Endometrium (tissue), 2 donors: ENCODE results near the gene IFT43.
A peak's percentile ranks its signal among the peaks of the same experiment; 100 is the strongest.

Source experiments
- FAIRE-seq: peaks from 2 replicates; lab custom pipeline; 2012; peaks lifted over from hg19 to GRCh38; lab: Jason Lieb, UNC
- donor health status: control.
- donor health status: control.

Gene IFT43

DNA sequence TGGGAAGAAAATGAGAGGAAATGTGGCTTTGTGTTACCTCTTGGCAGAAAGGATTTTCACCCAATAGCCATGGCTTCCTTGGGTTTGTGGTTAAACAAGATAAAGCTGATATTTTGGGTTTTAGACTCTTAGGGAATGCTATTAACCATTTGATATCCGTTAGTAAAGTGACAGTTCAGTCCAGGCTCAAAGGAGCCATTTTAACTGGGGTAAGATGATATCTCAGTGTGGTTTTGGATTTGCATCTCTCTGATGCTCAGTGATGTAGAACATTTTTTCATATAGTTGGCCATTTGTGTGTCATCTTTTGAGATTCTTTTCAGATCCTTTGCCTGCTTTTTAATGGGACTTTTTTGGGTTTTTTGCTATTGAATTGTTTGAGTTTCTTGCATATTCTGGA is 30.1 kb downstream of the IFT43 start:
- no peak for FAIRE-seq

DNA sequence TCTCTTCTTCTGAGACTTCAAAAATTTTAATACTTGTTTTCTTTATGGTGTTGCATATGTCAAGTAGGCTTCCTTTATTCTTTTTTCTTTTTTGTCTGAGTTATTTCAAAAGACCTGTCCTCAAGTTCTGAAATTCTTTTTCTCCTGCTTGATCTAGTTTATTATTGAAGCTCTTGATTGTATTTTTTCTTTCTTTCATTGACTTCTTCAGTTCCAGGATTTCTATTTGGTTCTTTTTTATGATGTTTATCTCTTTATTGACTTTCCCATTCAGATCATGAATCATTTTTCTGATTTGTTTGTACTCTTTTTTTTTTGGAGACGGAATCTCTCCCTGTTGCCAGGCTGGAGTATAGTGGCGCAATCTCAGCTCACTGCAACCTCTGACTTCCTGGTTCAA is 34.1 kb downstream of the IFT43 start:
- no peak for FAIRE-seq

DNA sequence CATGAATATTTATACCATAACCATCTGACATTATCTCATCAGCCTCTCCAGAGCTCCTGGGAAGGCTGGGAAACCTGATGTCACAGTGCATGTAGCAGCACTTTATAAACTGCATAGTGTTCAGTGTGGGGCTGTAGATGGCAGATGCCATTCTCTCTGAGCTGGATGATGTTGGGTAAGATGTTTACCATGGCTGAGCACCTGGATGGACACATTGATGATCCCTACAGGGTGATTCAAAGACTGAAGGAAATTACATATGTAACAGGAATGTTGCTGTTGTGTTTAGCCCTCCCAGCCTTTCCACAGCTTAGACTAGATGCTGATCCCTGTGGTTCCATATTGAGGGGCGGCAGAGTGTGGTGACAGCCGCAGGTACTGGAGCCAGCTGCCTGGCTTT is 37.4 kb downstream of the IFT43 start:
- no peak for FAIRE-seq

DNA sequence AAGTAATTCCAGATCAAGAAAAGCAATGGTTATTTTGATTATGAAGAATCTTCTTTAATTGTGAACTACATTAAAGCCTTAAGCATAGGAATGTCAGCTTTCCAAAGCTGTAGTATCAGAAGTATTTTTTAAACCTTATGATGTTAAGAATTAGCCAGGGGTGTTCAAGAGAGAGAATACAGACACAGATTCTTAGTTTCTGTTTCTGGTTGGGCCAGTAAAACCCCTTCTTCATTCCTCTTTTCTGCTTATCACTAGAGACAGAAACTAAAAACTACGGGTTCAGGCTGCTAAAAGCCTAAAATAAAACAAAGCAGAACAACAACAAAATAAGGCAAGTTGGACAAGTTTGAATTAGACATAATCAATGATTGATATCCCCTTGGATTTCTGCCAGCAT is 38.2 kb downstream of the IFT43 start:
- FAIRE-seq: no peak

DNA sequence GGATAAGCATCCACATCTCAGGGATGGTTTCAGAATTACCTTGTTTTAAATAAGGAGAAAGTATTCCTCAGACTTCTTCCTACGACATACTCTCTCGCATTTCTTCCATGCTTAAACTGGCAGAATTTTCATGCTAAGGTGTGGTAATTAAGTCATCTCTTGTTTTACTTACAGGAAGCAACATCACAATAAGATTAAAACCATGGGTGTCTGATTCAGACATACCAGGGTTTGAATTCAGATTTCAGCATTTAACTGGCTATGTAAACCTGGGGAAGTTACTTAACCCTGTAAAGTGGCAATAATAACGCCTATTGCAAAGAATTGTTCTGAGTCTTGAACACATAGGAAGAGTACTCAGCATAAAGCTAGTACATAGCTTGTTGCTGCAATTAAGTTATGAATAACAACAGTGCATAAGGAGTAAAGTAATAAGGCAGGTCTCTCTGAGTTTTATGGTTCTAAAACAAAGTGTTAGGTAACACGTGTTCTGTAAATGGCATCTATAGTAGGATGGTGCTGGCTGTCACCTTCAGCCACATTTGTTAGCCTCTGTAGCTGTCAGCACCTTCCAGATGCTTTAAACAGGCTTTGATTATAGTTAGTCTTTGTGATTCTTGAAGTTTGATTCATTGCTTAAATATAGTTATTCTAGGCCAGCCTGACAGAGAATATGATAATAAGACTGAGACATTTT is 38.8 kb downstream of the IFT43 start:
- no peak for FAIRE-seq

DNA sequence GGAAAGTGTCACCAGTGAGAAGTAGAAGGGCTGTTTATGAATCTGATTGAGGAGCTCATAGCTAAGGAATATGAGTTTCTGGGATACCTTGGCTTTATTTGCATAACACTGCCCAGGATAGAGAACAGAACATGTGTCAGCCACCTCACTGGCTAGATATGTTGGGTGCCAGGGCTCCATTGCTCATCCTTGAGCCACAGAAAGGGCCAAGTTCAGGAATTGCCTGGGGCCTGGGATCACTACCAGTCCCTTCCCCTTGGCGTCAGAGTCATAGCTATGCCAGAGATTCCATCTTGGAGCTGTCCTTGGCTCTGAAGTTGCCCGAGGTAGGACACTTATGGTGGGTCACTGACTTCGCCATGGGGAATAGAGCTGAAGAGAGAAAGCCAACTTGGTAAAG is 49.0 kb downstream of the IFT43 start:
- no peak for FAIRE-seq

DNA sequence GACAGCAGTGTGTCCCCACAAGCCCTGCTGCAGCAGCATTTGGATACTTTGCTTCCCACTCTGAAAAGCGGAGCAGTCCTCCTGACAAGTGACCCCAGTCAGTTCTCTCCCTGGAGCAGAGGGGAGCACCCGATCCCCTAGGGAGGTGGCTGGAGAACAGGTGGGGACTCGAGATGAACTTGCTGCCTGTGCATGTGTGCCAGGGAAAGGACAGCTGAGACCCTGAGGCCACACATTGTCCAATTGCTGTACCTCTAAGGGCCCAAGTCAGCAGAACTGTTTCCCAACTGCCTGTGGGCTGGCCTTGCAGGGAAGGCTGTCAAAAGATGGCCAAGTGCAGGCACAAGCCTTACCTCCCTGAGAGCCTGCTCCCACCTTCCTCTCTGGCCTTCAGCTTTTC is 55.1 kb downstream of the IFT43 start:
- FAIRE-seq: no peak

DNA sequence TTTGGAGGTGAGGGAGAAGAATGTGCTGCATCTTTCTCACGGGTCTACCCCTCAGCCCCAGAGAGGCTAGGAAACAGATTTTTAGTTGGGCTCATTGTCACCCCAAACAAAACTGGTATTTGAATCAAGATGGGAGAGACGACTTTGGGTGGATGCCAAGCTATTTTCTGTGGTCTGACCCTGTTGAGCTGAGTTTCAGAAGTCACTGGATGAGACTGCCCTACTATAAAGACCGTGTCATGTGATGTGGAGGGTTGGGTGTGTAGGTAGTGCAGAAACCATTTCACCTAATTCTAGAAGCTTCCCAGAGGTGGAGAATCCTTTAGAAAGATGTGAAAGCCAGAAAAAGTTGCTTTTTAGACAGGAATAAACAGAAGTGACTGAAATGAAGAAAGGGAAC is 60.2 kb downstream of the IFT43 start:
- no peak for FAIRE-seq

DNA sequence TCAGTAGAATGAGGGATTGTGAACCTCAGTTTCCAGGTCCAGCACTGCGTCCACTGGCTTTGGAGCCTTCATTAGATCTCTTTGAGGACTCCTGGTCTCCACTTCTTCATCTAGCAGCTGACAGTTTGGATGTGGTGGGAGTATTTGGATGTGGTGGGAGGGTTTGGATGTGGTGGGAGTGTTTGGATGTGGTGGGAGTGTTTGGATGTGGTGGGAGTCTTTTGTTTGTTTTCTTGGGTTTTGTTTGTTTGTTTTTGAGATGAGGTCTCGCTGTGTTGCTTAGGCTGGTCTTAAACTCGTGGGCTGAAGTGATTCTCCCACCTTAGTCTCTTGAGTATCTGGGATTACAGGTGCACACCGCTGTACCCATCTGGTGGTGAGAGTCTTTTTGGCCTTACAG is 64.7 kb downstream of the IFT43 start:
- FAIRE-seq: no peak

DNA sequence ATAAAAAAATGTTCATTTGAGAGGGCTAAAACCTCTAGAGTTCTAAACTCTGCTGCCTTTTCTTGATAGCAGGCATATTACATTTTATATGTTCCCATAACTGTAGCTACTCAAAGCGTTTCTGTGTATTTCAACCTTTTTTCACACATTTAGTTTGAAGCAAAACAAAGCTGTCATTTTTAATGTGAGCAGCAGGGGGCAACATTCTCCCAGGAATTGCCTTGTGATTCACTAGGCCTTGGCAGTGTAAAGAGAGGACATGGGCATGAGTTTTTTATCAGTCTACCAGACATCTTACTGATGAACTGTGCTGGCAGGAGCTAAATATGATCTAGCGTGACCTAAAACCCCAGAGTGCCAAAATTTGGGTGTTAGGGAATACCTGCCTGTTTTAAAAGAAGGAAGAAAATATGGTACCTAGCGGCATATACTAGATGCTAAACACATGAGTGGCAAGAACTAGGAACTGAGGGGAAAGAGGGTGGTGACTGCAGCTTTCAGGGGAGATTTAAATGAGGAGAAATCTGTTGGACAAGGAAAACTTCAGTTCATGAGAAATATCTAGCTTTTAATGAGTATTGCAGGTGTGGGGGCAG is 65.3 kb downstream of the IFT43 start:
- FAIRE-seq: peak; percentile 89

DNA sequence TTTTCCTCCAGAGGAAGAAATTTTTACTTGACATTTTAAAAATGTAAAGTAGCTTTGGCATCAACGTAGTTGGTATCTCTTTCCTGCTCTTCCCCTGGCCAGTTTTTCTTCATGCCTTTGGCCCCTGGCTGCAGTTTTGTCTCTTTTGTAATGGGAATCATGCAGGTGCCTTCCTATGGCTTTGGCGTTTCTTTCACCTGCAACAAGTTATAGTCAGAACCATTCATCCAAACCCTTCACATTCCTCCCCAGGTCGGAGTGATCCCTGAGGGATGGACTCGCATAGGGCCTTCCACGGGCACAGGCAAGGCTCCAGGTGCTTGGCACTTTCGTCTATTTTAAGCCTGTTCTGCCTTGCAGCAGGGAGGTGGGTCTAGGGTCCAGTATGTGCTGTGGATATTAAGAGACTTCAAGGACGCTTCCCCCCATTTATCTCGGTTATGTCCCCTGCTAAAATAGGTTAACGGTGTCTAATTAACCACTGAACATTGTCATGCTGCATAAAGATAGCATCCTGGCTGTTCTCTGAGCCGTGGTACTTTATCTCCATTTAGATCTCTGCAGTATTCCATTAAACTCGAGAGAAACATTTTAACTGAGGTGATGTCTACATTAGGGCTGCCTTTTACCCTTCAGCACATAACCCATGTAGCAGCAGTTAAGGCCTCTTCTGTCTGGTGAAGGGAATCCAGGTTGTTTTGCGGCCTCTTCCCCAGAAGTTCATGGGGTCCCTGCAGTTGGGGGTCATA is 66.3 kb downstream of the IFT43 start:
- no peak for FAIRE-seq

DNA sequence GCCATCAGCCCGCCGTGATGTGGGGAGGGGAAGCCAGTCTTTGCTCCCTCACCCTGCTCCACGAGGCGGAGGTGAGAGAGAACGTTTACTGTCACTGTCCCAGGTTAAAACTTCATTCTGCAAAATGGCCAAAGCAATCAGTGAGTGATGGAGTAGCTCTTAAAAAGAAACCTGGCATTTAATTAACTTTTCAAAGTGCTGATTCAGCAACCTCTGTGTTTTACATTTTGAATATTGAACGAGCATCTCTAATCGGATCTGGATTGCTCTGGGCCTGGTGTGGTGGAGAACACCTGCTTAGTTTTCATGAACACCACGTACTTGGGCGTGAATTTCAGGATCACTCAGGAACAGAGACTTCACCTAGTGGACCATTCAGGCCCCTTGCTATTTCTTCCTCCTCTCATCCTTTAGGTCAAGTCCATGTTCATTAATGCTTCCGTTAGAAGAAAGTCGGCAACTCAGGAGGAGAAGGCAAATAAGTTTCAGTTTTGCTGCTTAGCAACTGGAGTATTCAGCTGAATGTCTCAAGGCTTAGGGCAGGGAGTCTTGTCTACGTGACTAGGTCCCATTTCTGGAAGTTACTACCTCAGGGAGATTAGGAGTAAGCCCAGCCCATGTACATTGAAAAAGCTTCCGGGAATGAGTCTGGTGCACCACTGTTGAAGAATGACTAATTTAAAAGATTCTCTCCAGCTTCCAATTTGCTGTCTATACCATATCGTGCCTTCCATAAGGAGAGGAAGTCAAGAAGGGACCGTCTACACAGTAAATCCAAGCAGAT is 68.2 kb downstream of the IFT43 start:
- FAIRE-seq: no peak

DNA sequence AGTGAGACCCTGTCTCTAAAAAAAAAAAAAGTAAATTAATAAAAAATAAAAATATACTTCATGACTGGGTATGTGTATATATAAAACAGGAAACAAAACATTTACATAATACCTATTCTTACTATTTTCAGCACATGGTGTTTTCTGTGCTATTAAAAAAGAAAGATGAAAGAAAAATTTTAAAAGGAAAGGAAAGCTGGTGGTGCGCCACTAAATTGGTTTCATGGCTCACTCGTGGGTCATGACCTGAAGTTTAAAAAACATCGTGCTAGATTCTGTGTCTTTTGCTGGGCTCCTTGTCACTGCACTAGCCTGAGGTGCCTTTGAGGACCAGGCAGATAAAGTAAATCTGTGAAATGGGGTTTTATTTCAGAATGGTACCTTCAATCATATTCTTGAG is 69.8 kb downstream of the IFT43 start:
- no peak for FAIRE-seq

DNA sequence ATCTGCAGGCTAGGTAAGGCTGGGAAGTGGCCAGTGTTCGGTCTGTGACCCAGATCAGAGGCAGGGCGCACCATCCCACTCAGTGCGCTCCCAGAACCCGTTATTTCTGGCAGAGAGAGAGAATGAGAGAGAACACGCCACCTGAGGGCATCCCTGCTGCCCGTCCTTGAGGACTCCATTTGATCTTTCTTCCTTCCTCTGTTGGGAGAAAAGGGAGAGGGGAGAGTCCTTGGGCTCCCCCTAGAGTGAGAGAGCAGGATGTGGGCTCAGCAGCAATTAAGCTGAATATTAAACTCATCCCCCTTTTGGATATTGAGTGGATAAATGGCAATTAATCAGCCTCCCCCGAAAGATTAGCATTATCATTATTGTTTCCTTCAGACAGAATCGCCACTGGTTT is 70.6 kb downstream of the IFT43 start:
- no peak for FAIRE-seq

DNA sequence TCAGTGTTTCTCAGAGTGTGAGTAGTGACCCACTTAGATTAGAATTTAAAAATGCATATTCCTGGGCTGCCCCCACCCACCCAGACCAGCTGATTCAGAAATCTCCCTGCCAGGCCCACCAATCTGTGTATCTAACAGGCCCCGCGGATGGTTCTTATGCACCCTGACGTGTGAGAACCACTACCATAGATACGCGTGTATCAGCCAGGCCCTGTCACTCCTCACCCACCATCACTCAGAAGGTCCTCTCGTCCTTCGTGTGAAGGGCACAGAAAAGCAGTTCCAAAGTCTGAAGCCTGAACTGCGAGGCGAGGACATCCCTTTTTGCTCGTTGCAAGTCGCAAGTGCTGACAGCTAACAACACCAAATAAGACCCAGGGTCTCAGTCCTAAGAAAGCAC is 72.4 kb downstream of the IFT43 start:
- FAIRE-seq: no peak

DNA sequence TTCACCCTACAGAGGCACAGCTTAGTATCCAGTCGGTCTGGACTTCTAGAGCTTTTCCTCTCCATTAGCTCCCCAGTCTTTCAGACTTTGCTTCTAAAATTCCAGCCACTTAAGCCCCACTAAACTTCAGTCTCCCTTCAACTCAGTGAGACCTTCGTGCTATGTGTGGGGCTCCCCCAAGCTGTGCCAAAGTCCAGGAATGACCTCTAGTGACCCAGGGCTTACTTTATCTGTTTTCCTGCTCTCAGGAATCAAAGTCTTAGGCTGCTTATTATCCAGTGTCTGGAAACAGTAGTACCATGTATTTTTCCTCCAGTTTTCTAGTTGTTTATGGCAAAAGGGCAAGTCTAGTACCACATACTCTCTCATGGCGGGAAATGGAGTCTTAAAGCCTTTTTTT is 77.8 kb downstream of the IFT43 start:
- FAIRE-seq: no peak

DNA sequence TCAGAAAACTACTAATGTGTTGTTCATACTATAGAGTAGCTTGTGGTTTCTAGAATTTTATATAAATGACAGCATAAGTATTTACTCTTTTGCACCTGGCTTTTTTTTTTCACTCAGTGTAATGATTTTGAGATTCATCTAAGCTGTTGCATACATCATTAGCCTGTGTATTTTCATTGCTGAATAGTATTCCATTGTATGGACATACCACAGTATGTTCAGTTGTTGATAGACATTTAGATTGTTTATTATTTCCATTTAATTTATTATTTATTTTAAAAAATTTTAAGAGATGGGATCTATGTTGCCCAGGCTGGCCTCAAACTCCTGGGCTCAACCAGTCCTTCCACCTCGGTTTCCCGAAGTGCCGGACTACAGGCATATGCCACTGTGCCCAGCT is 80.0 kb downstream of the IFT43 start:
- no peak for FAIRE-seq

DNA sequence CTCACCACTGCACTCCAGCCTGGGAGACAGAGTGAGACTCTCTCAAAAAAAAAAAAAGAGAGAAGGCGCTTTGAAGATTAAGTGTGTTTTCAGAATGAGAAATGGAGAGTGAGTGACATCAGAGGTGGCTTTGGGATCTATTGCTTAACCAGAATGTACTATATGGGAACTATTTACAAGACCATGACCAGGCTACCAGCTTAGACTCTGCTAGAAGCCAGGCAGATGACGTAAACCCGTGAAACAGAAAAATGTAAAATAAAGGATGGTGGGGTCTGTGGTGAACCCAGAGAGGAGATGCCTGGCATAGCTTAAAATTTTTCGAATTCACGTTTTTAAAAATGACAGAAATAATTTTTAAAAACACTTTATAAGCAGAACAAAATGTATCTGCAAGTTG is 82.0 kb downstream of the IFT43 start:
- no peak for FAIRE-seq

DNA sequence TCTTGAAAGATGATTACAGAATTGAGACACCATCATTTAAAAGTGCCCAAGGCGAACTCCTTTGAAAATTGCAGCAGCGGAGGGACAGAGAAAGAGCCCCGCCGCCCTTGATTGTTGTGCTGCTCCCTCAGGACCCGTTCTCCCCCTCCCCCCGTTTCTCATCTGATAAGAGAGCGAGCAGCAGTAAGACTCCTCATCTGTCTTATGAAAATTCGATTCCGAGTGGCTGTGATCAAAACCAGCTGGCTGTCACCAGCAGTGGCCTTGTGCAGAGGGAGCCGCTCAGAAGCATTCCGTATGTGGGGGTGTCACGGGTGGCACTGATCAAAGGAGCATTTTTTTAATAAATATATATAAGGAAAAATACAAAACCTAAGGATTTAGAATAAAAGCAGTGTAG is 88.2 kb downstream of the IFT43 start:
- FAIRE-seq: no peak

DNA sequence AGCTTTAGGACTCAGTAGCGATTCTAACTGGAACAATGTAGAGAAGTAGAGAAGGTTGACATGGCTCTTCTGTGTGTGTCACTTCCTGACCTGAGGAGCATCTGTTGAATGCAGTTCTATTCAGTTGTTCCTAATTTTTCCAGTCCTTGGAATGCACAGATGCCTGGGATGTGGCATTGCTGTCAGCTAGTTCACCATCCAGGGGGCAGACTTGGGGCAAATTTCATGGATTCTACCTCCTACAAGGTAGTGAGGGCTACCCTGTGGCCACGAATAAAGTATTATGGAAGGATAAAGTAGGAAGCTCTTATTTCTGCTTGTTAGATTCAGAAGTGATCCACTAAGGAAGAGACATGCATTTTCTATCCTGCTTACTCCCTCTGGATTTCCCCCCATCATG is 91.8 kb downstream of the IFT43 start:
- no peak for FAIRE-seq

DNA sequence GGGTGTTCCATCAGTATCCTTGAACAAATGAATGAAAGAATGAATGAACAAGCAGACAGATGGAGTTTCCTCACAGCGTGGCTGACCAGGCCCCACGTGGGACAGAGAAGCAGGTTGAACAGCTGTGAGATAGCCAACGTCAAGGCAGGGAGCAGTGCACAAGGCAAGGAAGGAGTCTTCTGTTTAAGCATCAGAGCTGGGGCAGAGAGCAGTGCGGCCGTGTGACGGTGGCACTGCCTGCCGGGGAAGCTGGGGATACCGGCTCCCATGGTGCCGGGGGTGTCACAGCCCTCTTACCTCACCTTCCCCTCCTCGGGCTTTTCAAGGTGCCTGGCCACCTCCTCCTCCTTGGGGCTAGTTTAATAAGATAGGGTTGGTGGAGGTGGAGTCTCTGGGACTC is 92.9 kb downstream of the IFT43 start:
- no peak for FAIRE-seq

DNA sequence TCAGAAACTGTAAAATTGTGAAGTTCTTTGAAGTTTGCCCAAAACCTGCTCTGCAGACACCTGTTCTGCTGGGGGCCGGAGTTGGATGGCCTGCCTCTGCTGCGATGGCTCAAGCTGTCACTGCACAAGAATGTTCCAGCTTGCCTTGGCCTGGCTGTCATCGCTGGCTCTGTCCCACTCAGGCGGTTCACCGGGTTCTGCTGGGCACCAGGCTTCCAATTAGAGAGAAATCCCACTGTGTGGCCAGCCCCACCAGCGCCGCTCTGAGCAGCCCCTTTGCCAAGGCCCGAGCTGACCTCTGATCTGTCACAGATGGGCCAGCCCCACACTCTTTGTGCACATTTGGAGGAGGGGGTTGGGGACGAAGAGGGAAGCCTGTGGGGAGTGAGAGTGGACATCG is 94.5 kb downstream of the IFT43 start:
- FAIRE-seq: no peak

DNA sequence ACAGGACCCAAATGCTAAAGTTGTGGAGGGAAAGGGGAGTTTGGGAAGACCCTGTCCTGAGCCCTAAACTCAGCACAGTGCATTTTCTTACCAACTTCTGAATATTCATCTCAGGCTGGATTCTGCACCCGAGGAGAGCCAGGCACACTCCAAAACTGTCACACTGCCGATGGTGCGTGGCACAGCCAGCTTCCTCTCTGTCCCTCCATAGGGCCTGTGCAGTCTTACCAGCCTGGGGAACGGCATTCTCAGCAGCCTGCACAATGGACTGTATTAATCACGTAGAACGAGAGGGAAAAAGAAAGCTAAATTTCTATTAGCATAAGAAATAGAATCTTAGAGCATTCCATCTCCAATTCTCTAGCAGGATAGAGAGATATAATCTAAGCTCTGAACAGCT is 94.9 kb downstream of the IFT43 start:
- no peak for FAIRE-seq
